GM12878 (cell line): ENCODE measurements around the gene TIE1. TPM values are rescaled to one million over a fixed set of nuclear protein-coding genes. Genes with fewer than 3 reads are reported as not detected.

Experiments
- CBX3 ChIP-seq: fragments of 200-600 bp; sonication (generic); IDR thresholded peaks from 2 replicates; pipeline ENCODE4 v1.6.1; 2016; ENCODE audit warnings: low read depth, borderline replicate concordance
- CHD2 ChIP-seq: IDR thresholded peaks from 2 replicates; pipeline ENCODE4 v1.6.1; 2011; ENCODE audit warnings: low read depth, low read length, improper control_type of control experiment, borderline replicate concordance
- E2F8 ChIP-seq: fragments of 450-650 bp; IDR thresholded peaks from 2 replicates; pipeline ENCODE4 v1.6.1; 2018; ENCODE audit warnings: mild to moderate bottlenecking, low read depth, moderate library complexity; ENCODE audit not compliant: partially characterized antibody
- ELK1 ChIP-seq: IDR thresholded peaks from 2 replicates; pipeline ENCODE4 v1.6.1; 2012; ENCODE audit warnings: low read depth, low read length, improper control_type of control experiment
- HCFC1 ChIP-seq: fragments of 150-350 bp; IDR thresholded peaks from 2 replicates; pipeline ENCODE4 v1.6.1; 2014; ENCODE audit warnings: low read length
- HDAC6 ChIP-seq: fragments of 200-600 bp; sonication (generic); IDR thresholded peaks from one replicate; pipeline ENCODE4 v1.8.0; 2017; ENCODE audit warnings: antibody characterized with exemption; ENCODE audit not compliant: unreplicated experiment
- IKZF2 ChIP-seq, 2 experiments: fragments of 450-650 bp; IDR thresholded peaks; 2 replicates each; pipeline ENCODE4 v1.6.1; 2017; ENCODE audit warnings: mild to moderate bottlenecking in 2 of 2, moderate library complexity in 2 of 2
- JUND ChIP-seq: IDR thresholded peaks from 2 replicates; pipeline ENCODE4 v1.6.1; 2012; ENCODE audit warnings: low read depth, mild to moderate bottlenecking, low read length, improper control_type of control experiment, moderate library complexity
- MEF2B ChIP-seq: fragments of 450-650 bp; IDR thresholded peaks from 2 replicates; pipeline ENCODE4 v1.6.1; 2018; ENCODE audit warnings: mild to moderate bottlenecking, moderate library complexity; ENCODE audit not compliant: partially characterized antibody, poor library complexity, severe bottlenecking
- NFYB ChIP-seq: IDR thresholded peaks from 2 replicates; pipeline ENCODE4 v1.6.1; 2011; ENCODE audit warnings: low read depth, mild to moderate bottlenecking, low read length, improper control_type of control experiment, moderate library complexity; ENCODE audit not compliant: insufficient read depth
- NR2C2 ChIP-seq: IDR thresholded peaks from 2 replicates; pipeline ENCODE4 v1.6.1; 2011; ENCODE audit warnings: borderline replicate concordance, low read depth; ENCODE audit not compliant: control insufficient read depth, insufficient read length
- POLR2AphosphoS5 ChIP-seq: IDR thresholded peaks from 2 replicates; pipeline ENCODE4 v1.6.1; 2011; ENCODE audit warnings: mild to moderate bottlenecking, low read length, inconsistent platforms
- SIN3A ChIP-seq: IDR thresholded peaks from 2 replicates; pipeline ENCODE4 v1.6.1; 2012; ENCODE audit warnings: low read depth, low read length, improper control_type of control experiment
- SMAD1 ChIP-seq: fragments of 450-650 bp; IDR thresholded peaks from 2 replicates; pipeline ENCODE4 v1.6.1; 2018; ENCODE audit warnings: mild to moderate bottlenecking, low read depth; ENCODE audit not compliant: partially characterized antibody
- SMAD5 ChIP-seq: IDR thresholded peaks from 2 replicates; pipeline ENCODE4 v1.6.1; 2016; ENCODE audit warnings: antibody characterized with exemption, low read depth
- STAT3 ChIP-seq: IDR thresholded peaks from 2 replicates; pipeline ENCODE4 v1.6.1; 2011; ENCODE audit warnings: low read depth, low read length, improper control_type of control experiment
- SUPT20H ChIP-seq: IDR thresholded peaks from 2 replicates; pipeline ENCODE4 v1.6.1; 2011; ENCODE audit warnings: low read depth, mild to moderate bottlenecking, low read length, moderate library complexity, borderline replicate concordance; ENCODE audit not compliant: control insufficient read depth
- TCF12 ChIP-seq: IDR thresholded peaks from 2 replicates; pipeline ENCODE4 v1.6.1; 2011; ENCODE audit warnings: low read depth, mild to moderate bottlenecking, low read length
- TCF3 ChIP-seq: IDR thresholded peaks from 2 replicates; pipeline ENCODE4 v1.6.1; 2012; ENCODE audit warnings: low read depth, mild to moderate bottlenecking, low read length, borderline replicate concordance; ENCODE audit not compliant: insufficient read depth
- USF2 ChIP-seq: IDR thresholded peaks from 2 replicates; pipeline ENCODE4 v1.6.1; 2011; ENCODE audit warnings: low read depth, low read length, improper control_type of control experiment, borderline replicate concordance
- YBX1 ChIP-seq: fragments of 450-650 bp; IDR thresholded peaks from 2 replicates; pipeline ENCODE4 v1.6.1; 2016; ENCODE audit warnings: antibody characterized with exemption
- polyA plus RNA-seq, 11 experiments: library from polyadenylated mRNA; depleted of rRNA in 4 of 11; unstranded in 6 of 11; stranded (reverse) in 5 of 11; fragments of >200 nt; fragmentation: Nextera tagmentation in 4 of 11; fragmentation: Illumina TruSeq in 1 of 11; extraction: Ambion mirVana in 4 of 11; extraction: Trizol in 1 of 11; gene quantifications; 1 replicate in 1 of 11; 2 replicates in 10 of 11; pipeline versions ENCODE4 v1.2.1 to v1.2.3, GENCODE V29; 2011 to 2016; ENCODE audit warnings: inconsistent platforms in 2 of 11, missing spikeins in 2 of 11, low read depth in 1 of 11
- total RNA-seq, 4 experiments: library from RNA; depleted of rRNA in 3 of 4; stranded (reverse); fragments of >200 nt in 3 of 4; fragmentation: Illumina TruSeq in 1 of 4; extraction: Trizol in 1 of 4; gene quantifications; 2 replicates each; pipeline versions ENCODE4 v1.2.1 to v1.2.3, GENCODE V29; 2013 to 2021
- TF ChIP-seq, protein P1 (sequence below): IDR thresholded peaks from 2 replicates; pipeline ENCODE4 v1.6.1; 2012; ENCODE audit warnings: low read length, inconsistent platforms
- TF ChIP-seq, protein P2 (sequence below): fragments of 450-650 bp; IDR thresholded peaks from 2 replicates; pipeline ENCODE4 v1.6.1; 2014; ENCODE audit warnings: mild to moderate bottlenecking

The TIE1 gene
- total and polyA plus RNA-seq, 10 of the 15 experiments (the other 5 are each of a cell fraction or from before 2014, with no cell fraction given) = 0.26 to 3.9 (median 1.3) TPM

- no peak for TF ChIP-seq TCF12
- TF ChIP-seq NR2C2 = no peak
- TF ChIP-seq STAT3 = no peak
- TF ChIP-seq TCF3 = 0 out of 2 replicates have a peak, but pooled peaks have one; percentile 6
- 0 out of 2 replicates have a peak, but pooled peaks have one; percentile 35 for TF ChIP-seq SIN3A
- TF ChIP-seq, protein P1, sequence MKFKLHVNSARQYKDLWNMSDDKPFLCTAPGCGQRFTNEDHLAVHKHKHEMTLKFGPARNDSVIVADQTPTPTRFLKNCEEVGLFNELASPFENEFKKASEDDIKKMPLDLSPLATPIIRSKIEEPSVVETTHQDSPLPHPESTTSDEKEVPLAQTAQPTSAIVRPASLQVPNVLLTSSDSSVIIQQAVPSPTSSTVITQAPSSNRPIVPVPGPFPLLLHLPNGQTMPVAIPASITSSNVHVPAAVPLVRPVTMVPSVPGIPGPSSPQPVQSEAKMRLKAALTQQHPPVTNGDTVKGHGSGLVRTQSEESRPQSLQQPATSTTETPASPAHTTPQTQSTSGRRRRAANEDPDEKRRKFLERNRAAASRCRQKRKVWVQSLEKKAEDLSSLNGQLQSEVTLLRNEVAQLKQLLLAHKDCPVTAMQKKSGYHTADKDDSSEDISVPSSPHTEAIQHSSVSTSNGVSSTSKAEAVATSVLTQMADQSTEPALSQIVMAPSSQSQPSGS = no peak
- TF ChIP-seq, protein P2, sequence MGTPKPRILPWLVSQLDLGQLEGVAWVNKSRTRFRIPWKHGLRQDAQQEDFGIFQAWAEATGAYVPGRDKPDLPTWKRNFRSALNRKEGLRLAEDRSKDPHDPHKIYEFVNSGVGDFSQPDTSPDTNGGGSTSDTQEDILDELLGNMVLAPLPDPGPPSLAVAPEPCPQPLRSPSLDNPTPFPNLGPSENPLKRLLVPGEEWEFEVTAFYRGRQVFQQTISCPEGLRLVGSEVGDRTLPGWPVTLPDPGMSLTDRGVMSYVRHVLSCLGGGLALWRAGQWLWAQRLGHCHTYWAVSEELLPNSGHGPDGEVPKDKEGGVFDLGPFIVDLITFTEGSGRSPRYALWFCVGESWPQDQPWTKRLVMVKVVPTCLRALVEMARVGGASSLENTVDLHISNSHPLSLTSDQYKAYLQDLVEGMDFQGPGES = 0 out of 2 replicates have a peak, but pooled peaks have one; percentile 10
- TF ChIP-seq YBX1 = no peak
- TF ChIP-seq E2F8 = no peak
- TF ChIP-seq IKZF2 (IDR thresholded peaks at IDR 0.05) = peak; percentile 56; a peak in 3 of 4 replicates
- peak; percentile 63; the same call in 1 of the 2 replicates for TF ChIP-seq NFYB
- peak; percentile 70 for TF ChIP-seq SMAD5
- TF ChIP-seq POLR2AphosphoS5 = peak; percentile 75; the same call in 1 of the 2 replicates
- TF ChIP-seq USF2 = no peak
- TF ChIP-seq CHD2 = peak; percentile 58
- no peak for TF ChIP-seq JUND
- no peak for TF ChIP-seq SMAD1
- TF ChIP-seq CBX3 = no peak
- no peak; the same call in 1 of the 2 replicates for TF ChIP-seq HCFC1
- no peak for TF ChIP-seq SUPT20H
- TF ChIP-seq HDAC6 = no peak
- no peak for TF ChIP-seq ELK1
- TF ChIP-seq MEF2B = no peak
Observed at GRCh38 chr1:43367904-43368645, 67.3 kb downstream of the TIE1 start, which contains the start of gene ELOVL1 (continued).
